Panc1 (cell line): ENCODE data around the gene CCM2L. TPM values are rescaled to one million over a fixed set of nuclear protein-coding genes. Genes with fewer than 3 reads are reported as not detected.

Experiments used
- ATAC-seq: fragments of 200-7000 bp; cut with Tn5 transposase; 2 replicates; pipeline ENCODE4 v1.9.1; 2020; ENCODE audit warnings: mild to moderate bottlenecking, moderate library complexity
- BruUV-seq: library from RNA; stranded (reverse); fragments of 400-500 nt; replicated peaks from 2 replicates; lab custom pipeline; 2021; lab: Mats Ljungman, UMichigan
- CTCF ChIA-PET: fragments of 300-600 bp; sonication (Branson Sonifier 250); formaldehyde crosslinking; loops from one replicate; lab custom pipeline; 2022; ENCODE audit warnings: antibody characterized with exemption; lab: Charles Lee
- POLR2A ChIA-PET: fragments of 300-600 bp; sonication (Branson Sonifier 250); formaldehyde crosslinking; loops from one replicate; lab custom pipeline; 2022; ENCODE audit warnings: antibody characterized with exemption; lab: Charles Lee
- DNase-seq: peaks from one replicate; pipeline ENCODE4 v3.0.0-alpha.2; 2010; ENCODE audit warnings: low read depth, low spot score
- H3K27ac ChIP-seq: 2 replicates; pipeline ENCODE4 v1.5.1; 2011; ENCODE audit warnings: mild to moderate bottlenecking, low read length, inconsistent platforms
- H3K27me3 ChIP-seq: fragments of 200-500 bp; sonication (Bioruptor generic); 2 replicates; pipeline ENCODE4 v1.6.0; 2014; ENCODE audit warnings: low read length, inconsistent platforms; ENCODE audit not compliant: control insufficient read depth, insufficient read depth
- H3K36me3 ChIP-seq: fragments of 200-500 bp; sonication (Bioruptor generic); 2 replicates; pipeline ENCODE4 v1.5.1; 2014; ENCODE audit warnings: inconsistent platforms, mild to moderate bottlenecking, low read length, moderate library complexity; ENCODE audit not compliant: control insufficient read depth, insufficient read depth
- H3K4me1 ChIP-seq: 2 replicates; pipeline ENCODE4 v1.5.1; 2011; ENCODE audit warnings: inconsistent platforms, mild to moderate bottlenecking, low read length, moderate library complexity; ENCODE audit not compliant: control insufficient read depth, insufficient read depth
- H3K4me3 ChIP-seq, 2 experiments: 2 replicates each; pipeline ENCODE4 v1.5.1; 2011 to 2012; ENCODE audit warnings: low read depth in 2 of 2, low read length in 2 of 2, mild to moderate bottlenecking in 2 of 2, inconsistent platforms in 1 of 2, moderate library complexity in 1 of 2
- H3K9me3 ChIP-seq: fragments of 200-500 bp; sonication (Bioruptor generic); 2 replicates; pipeline ENCODE4 v1.5.1; 2014; ENCODE audit warnings: low read depth, mild to moderate bottlenecking, inconsistent platforms, low read length, moderate library complexity; ENCODE audit not compliant: control insufficient read depth, insufficient read depth
- POLR2AphosphoS5 ChIP-seq: IDR thresholded peaks from 2 replicates; pipeline ENCODE4 v1.6.1; 2012; ENCODE audit warnings: mild to moderate bottlenecking, low read depth, low read length, moderate library complexity
- SIN3A ChIP-seq: IDR thresholded peaks from 2 replicates; pipeline ENCODE4 v1.6.1; 2012; ENCODE audit warnings: low read depth, mild to moderate bottlenecking, low read length, moderate library complexity, borderline replicate concordance; ENCODE audit not compliant: insufficient read depth
- TCF7L2 ChIP-seq: IDR thresholded peaks from 2 replicates; pipeline ENCODE4 v1.6.1; 2011; ENCODE audit warnings: mild to moderate bottlenecking, low read depth, low read length, inconsistent platforms
- in situ Hi-C: cut with HindIII; loops from 2 replicates; pipeline ENCODE4 v1.10.0; 2016; ENCODE audit warnings: low sequenced_read_pairs, low pct_unique_long_range_greater_than_20kb
- intact Hi-C: fragments of 100-400 bp; cut with micrococcal nuclease; formaldehyde crosslinking; loops from one replicate; pipeline ENCODE4 v1.10.0; 2022; ENCODE audit not compliant: unreplicated experiment
- total RNA-seq: library from RNA; stranded (reverse); gene quantifications from one replicate; pipeline ENCODE4 v1.2.1, GENCODE V29; 2021; ENCODE audit not compliant: unreplicated experiment
- TF ChIP-seq, protein P1 (sequence below), 2 experiments: IDR thresholded peaks; 2 replicates each; pipeline ENCODE4 v1.6.1; 2011 to 2012; ENCODE audit warnings: low read depth in 2 of 2, control low read depth in 1 of 2, low read length in 1 of 2, mild to moderate bottlenecking in 1 of 2, moderate library complexity in 1 of 2; ENCODE audit not compliant: insufficient read depth in 1 of 2
- TF ChIP-seq, protein P2 (sequence below): fragments of 450-650 bp; IDR thresholded peaks from 2 replicates; pipeline ENCODE4 v1.5.1; 2017; ENCODE audit warnings: mild to moderate bottlenecking

The CCM2L gene
- total RNA-seq, 1 experiment from 2014 or later: 45.4 TPM

DNA sequence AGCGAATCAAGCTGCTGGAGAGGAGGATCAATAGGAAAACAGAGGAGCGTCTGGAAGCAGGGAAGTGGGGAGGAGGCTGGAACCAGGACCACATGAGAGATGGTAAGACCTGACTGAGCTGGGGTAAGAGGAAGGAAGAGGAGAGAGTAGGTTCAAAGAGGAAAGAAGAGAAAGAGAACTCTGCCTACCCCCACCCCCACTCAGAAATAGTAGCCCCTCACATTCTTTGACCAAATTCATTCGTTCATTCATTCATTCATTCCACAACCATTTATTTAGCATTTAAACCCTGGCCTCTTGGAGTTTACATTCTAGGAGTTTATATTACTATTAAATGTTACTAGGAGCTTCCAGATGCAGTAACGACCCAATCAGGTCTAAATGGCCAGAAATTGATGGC is 26.0 kb downstream of the CCM2L start:
- intact Hi-C loops: loop anchor here (5.0 kb wide), 2 partner anchors 36 to 56 kb away; no protein-coding TSS in a partner anchor
- POLR2A ChIA-PET: interaction anchor here (0.7 kb wide), 1 partner anchor 185 kb away, joined by 3 read pairs; no protein-coding TSS in a partner anchor
- Histone ChIP-seq H3K27me3 (no peaks in the 10 kb centered on the region; the same call in 1 of the 2 replicates), H3K9me3 (no peaks in the 10 kb centered on the region), H3K36me3 (no peaks in the 10 kb centered on the region), H3K4me1 (peaks cover 4% of the 10 kb centered on the region; the same call in 1 of the 2 replicates), H3K4me3 (no peak overlapping the region; a peak in 1 of 4 replicates), H3K27ac (peak overlapping the region; percentile 64; the same call in 1 of the 2 replicates)
- no peak for TF ChIP-seq TCF7L2
- TF ChIP-seq, protein P1, sequence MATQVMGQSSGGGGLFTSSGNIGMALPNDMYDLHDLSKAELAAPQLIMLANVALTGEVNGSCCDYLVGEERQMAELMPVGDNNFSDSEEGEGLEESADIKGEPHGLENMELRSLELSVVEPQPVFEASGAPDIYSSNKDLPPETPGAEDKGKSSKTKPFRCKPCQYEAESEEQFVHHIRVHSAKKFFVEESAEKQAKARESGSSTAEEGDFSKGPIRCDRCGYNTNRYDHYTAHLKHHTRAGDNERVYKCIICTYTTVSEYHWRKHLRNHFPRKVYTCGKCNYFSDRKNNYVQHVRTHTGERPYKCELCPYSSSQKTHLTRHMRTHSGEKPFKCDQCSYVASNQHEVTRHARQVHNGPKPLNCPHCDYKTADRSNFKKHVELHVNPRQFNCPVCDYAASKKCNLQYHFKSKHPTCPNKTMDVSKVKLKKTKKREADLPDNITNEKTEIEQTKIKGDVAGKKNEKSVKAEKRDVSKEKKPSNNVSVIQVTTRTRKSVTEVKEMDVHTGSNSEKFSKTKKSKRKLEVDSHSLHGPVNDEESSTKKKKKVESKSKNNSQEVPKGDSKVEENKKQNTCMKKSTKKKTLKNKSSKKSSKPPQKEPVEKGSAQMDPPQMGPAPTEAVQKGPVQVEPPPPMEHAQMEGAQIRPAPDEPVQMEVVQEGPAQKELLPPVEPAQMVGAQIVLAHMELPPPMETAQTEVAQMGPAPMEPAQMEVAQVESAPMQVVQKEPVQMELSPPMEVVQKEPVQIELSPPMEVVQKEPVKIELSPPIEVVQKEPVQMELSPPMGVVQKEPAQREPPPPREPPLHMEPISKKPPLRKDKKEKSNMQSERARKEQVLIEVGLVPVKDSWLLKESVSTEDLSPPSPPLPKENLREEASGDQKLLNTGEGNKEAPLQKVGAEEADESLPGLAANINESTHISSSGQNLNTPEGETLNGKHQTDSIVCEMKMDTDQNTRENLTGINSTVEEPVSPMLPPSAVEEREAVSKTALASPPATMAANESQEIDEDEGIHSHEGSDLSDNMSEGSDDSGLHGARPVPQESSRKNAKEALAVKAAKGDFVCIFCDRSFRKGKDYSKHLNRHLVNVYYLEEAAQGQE (IDR thresholded peaks at IDR 0.05; ENCODE audit: insufficient read depth in 1 of 2, low read depth in 2 of 2, low read length in 1 of 2): no peak
- TF ChIP-seq POLR2AphosphoS5: no peak
- TF ChIP-seq, protein P2, sequence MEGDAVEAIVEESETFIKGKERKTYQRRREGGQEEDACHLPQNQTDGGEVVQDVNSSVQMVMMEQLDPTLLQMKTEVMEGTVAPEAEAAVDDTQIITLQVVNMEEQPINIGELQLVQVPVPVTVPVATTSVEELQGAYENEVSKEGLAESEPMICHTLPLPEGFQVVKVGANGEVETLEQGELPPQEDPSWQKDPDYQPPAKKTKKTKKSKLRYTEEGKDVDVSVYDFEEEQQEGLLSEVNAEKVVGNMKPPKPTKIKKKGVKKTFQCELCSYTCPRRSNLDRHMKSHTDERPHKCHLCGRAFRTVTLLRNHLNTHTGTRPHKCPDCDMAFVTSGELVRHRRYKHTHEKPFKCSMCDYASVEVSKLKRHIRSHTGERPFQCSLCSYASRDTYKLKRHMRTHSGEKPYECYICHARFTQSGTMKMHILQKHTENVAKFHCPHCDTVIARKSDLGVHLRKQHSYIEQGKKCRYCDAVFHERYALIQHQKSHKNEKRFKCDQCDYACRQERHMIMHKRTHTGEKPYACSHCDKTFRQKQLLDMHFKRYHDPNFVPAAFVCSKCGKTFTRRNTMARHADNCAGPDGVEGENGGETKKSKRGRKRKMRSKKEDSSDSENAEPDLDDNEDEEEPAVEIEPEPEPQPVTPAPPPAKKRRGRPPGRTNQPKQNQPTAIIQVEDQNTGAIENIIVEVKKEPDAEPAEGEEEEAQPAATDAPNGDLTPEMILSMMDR: no peak
- no peak for TF ChIP-seq SIN3A
- BruUV-seq: no TSS peak
- ATAC-seq (no peak), DNase-seq (no peak)
- CTCF ChIA-PET: interaction anchor here (0.6 to 2.8 kb wide), 2 partner anchors 55 to 184 kb away, joined by 4 to 13 read pairs; no protein-coding TSS in a partner anchor
- in situ Hi-C loops: no loop called here

DNA sequence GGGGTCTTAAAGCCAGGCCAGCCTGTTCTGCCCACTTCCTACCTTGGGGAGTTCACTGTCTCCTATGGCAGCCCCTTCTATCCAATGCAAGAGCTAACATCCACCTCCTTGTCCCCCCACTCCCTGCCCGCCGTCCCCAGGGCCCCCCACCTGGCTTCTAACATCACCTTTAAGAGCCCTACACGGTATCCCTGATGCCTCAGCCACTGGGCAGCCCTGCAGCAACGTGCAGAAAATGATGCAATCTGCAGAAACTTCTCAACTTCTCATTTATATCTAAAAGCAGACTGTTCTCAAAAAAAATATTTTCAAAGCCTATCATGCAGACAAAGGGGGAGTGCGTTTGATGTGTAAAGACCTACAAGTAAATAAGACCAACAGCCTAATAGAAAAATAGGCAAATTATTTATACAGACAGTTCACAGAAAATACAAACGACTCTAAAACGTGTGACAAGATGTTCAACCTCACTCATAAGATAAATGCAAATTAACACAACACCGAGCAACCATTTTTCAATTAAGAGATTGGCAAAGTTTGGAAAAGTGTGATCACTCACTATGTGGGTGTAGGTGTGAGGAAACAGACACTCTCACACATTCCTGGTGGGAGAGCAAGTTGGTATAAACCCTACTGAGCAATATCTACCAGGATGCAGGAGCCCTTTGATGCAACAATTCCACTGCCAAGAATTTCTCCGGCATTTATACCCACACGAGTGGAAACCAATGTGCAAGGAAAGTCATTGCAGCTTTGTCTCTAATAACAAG is 26.7 kb downstream of the CCM2L start:
- no TSS peak for BruUV-seq
- TF ChIP-seq, protein P2: no peak
- no peak for TF ChIP-seq POLR2AphosphoS5
- TF ChIP-seq, protein P1 (IDR thresholded peaks at IDR 0.05; ENCODE audit: insufficient read depth in 1 of 2, low read depth in 2 of 2, low read length in 1 of 2): no peak
- no peak for TF ChIP-seq TCF7L2
- TF ChIP-seq SIN3A: no peak
- no peaks in the 10 kb centered on the region; the same call in 1 of the 2 replicates for H3K27me3 ChIP-seq
- ChIA-PET CTCF (interaction anchor here (0.6 to 2.8 kb wide), 3 partner anchors 55 to 214 kb away, joined by 4 to 13 read pairs (median 4); no protein-coding TSS in a partner anchor), POLR2A (interaction anchor here (0.7 kb wide), 1 partner anchor 185 kb away, joined by 3 read pairs; no protein-coding TSS in a partner anchor)
- ATAC-seq: no peak
- in situ Hi-C loops (no loop called here), intact Hi-C loops (loop anchor here (5.0 kb wide), 2 partner anchors 35 to 55 kb away; no protein-coding TSS in a partner anchor)
- peak overlapping the region in 1 of 2 experiments; percentile 5; a peak in 1 of 4 replicates for H3K4me3 ChIP-seq
- no peaks in the 10 kb centered on the region for H3K36me3 ChIP-seq
- DNase-seq: no peak
- peak overlapping the region; percentile 64; the same call in 1 of the 2 replicates for H3K27ac ChIP-seq
- peaks cover under 1% of the 10 kb centered on the region; the same call in 1 of the 2 replicates for H3K4me1 ChIP-seq
- H3K9me3 ChIP-seq: no peaks in the 10 kb centered on the region
